Fibroblast of pulmonary artery (primary cell): ENCODE data around the gene TSPAN18.

Experiments
- DNase-seq: peaks from one replicate; pipeline ENCODE4 v3.0.0-alpha.2; 2010; ENCODE audit warnings: low read depth
- H3K4me3 ChIP-seq: replicated peaks from 2 replicates; pipeline ENCODE4 v1.5.1; 2011; ENCODE audit warnings: low read depth, mild to moderate bottlenecking, control low read depth, low read length, moderate library complexity
- CTCF ChIP-seq: IDR thresholded peaks from 2 replicates; pipeline ENCODE4 v1.5.1; 2011; ENCODE audit warnings: mild to moderate bottlenecking, control low read depth, low read length, inconsistent platforms; ENCODE audit errors: missing control alignments

TSPAN18 gene

GRCh38 chr11:44780940-44781631, 54.3 kb downstream of the TSPAN18 start:
- DNase-seq: peak; percentile 74
- H3K4me3 ChIP-seq: no peak overlapping the region
- no peak for TF ChIP-seq CTCF

GRCh38 chr11:44781655-44782054, 54.9 kb downstream of the TSPAN18 start:
- no peak for TF ChIP-seq CTCF
- H3K4me3 ChIP-seq: no peak overlapping the region
- DNase-seq: no peak

- TF ChIP-seq CTCF: no peak
Observed at GRCh38 chr11:44782478-44782877, 55.7 kb downstream of the TSPAN18 start.

GRCh38 chr11:44784436-44784760, 57.6 kb downstream of the TSPAN18 start:
- TF ChIP-seq CTCF: no peak
- no peak for DNase-seq
- H3K4me3 ChIP-seq: no peak overlapping the region

More at GRCh38 chr11:44782478-44782877, 55.7 kb downstream of the TSPAN18 start:
- DNase-seq: no peak
- no peak overlapping the region for H3K4me3 ChIP-seq

GRCh38 chr11:44784851-44785250, 58.1 kb downstream of the TSPAN18 start:
- DNase-seq: no peak
- TF ChIP-seq CTCF: no peak
- no peak overlapping the region for H3K4me3 ChIP-seq

GRCh38 chr11:44785856-44786607, 59.3 kb downstream of the TSPAN18 start:
- TF ChIP-seq CTCF: peak; percentile 2
- H3K4me3 ChIP-seq: no peak overlapping the region
- no peak for DNase-seq
